ENCODE measurements around the gene CDH13. TPM values are rescaled to one million over a fixed set of nuclear protein-coding genes. Genes with fewer than 3 reads are reported as not detected.

The CDH13 gene
- polyA plus RNA-seq (ENCODE audit: insufficient read depth in 1 of 5, insufficient read length in 5 of 5, low replicate concordance in 1 of 5): 1 to 10 TPM; 2.5 to 4.6 (median 3.3) TPM
- long read RNA-seq, donor 1: 0 reads
- long read RNA-seq, donor 2: 0 reads
- long read RNA-seq, donor 3: 0 reads
- long read RNA-seq, donor 4: 0 reads
- long read RNA-seq, donor 5: 0 reads
- long read RNA-seq, donor 6: 0 reads
- long read RNA-seq, donor 7: 0 reads
- long read RNA-seq, donor 8: 0 reads

GRCh38 chr16:82626791-82627261 lies at the start of gene CDH13:
Gene CDH13 (plus strand): TSS chr16:82626969.
- peak in 1 of 2 donors; percentile 14 for DNase-seq

- peak; percentile 17 to 37 for DNase-seq
Measured at GRCh38 chr16:82580298-82580890, 46.4 kb upstream of the CDH13 start.

DNA sequence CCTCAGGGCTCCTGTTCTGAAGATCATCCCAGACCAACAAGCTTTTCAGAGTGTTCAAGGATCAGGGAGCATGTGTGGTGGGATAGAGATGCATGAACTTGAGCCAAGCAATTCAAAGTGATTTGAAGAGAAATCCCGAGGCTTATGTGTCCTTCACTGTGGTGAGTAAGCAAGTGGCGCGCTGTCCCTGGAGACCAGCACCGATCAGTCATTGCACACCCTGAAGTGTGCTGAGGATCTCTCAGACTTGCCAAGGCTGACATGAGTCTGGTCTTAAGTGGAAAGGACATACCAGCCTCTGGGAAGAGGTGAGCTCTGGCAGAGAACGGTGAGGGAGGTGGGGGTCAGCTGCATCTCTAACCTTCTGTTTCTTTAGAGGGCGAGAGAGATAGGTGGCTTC lies 43.8 kb upstream of the CDH13 start:
- DNase-seq: no peak

- no peak for DNase-seq
Measured at GRCh38 chr16:82583422-82583821, 43.3 kb upstream of the CDH13 start.

GRCh38 chr16:82584553-82585152 lies 42.1 kb upstream of the CDH13 start:
- DNase-seq: no peak

DNA sequence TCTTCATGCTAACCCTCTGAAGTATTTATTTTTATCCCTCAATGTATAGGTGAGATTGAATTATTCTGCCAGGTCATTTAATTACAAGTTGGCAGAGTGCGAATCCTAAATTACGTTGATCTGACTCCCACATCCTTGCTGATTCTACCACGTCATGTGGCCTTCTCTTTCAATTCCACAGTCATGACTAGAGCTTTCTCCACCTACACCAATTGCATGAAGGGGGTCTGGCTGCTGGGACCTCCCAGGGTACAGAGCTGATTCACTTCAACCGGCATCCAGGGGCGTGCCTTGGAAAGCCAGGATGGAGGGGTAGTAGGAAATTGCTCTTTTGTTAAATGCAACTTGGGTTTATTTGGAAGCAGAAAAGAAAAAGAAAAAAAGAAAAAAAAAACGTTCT lies 41.1 kb upstream of the CDH13 start:
- DNase-seq: no peak

- no peak for DNase-seq
Measured at GRCh38 chr16:82586130-82586529, 40.6 kb upstream of the CDH13 start.

GRCh38 chr16:82587289-82587688 lies 39.5 kb upstream of the CDH13 start:
- no peak for DNase-seq

DNA sequence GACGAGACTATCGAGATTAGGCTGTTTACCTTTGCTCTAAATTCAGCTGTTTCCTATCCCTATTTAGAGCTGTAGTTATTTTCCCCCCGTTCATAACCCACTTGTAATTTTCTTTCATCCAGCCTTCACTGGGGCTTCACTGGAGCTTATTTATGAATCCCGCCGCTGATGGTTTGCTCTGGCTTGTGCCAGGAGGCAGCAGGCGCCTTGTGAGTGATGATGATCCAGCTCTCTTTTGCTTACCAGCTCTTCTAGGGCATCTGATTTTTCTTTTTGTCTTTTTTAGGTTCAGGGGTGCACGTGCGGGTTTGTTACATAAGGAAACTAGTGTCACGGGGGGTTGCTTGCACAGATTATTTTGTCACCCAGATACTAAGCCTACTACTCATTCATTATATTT lies 37.4 kb upstream of the CDH13 start:
- no peak for DNase-seq

DNA sequence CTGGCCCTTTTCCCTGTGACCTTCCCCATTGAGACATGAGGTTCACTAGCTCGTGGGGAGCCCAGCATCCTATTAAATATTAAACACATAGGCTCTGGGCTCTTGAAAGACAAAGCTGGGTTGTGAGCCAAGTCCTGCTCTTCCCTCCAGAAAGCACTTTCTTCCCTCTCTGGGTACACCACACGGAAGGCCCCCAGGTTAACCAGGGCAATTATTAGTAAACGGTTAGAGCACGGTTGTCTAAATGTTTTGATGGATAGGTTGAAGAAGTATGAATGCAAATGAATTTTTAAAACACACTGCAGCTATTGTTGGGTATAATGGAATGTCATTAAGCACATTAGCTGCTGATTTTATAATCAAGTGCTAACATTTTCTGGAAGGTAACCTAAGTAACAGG lies 32.7 kb upstream of the CDH13 start:
- no peak for DNase-seq

- no peak for DNase-seq
Measured at GRCh38 chr16:82598771-82599170, 28.0 kb upstream of the CDH13 start.

- DNase-seq: no peak
Measured at GRCh38 chr16:82601989-82602640, 24.7 kb upstream of the CDH13 start.

GRCh38 chr16:82603784-82604411 lies 22.9 kb upstream of the CDH13 start:
- peak in 1 of 2 donors; percentile 41 for DNase-seq

- no peak for DNase-seq
Measured at GRCh38 chr16:82605076-82605475, 21.7 kb upstream of the CDH13 start.

DNA sequence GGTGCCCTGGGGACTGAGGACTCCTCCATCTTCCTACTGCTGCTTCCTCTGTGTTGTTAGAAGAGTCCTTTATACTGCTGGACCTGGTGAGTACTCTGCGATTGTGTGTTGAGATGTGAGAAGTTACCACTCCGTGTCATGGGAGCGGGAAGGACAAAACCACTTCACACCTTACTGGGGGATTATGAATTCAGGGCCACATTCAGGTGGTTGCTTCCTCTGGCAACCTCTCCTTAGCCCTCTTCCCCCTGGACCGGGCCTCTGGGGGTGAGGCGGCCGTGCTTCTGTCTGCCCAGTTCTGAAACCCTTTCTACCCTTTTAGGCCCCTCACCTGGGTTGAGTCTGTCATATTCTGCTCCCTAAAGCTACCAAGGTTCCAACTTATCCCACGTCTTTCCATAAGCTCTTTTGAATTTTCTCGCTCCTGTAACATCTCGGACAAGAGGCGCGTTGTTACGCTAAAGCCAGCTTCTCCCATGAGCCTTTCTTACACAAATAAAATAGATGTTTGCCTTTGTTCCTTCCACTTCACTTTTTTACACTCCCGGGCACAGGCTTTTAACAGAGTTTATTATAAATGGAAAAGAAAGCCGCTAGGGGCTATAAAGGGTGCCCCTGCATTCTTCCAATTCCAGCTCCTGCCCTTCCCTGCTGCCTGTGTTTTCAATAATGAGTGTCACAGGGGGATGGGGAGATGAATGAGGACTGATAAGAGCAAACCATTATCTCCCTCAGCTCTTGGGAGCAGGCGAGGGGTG lies 20.7 kb upstream of the CDH13 start:
- DNase-seq: no peak

DNA sequence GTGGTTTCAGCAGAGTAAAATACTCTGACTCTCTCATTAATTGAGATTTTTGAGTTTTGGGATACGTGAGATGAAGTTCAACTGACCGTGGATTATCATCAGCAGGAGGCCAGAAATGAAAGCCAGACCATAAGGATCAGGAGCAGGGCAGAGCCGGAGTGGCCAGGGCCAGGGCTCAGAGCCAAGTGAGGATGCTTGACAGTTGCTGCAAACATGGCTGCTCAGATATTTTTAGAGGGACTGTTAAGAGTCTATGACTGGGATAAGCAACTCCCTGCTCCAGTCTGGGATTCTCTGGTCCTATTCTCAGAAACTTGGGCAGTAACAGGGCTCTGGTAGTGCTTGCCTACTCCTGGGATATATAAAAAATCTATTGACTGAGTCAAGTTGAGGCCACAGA lies 17.6 kb upstream of the CDH13 start:
- no peak for DNase-seq

DNA sequence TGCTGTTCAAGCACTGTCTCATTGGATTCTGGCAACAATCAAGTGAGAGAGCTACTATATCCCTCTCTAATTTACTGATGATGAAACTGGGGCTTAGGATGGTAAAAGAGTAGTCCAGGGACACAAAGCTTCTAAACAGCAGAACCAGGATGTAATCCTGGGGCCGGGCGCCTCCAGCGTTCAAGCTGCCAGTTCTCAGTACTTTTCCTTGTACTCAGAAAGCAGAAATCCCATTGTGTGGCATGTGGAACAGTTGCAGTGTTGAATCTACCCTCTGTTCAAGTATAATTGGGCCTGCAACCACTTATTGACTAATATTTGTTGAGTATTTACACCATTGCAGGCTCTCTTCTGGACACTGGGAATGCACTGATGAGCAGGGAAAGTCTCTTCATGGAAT lies 14.5 kb upstream of the CDH13 start:
- no peak for DNase-seq

- DNase-seq: no peak
Measured at GRCh38 chr16:82616356-82616755, 10.4 kb upstream of the CDH13 start.

- no peak for DNase-seq
Measured at GRCh38 chr16:82621781-82622180, 5.0 kb upstream of the CDH13 start.

- no peak for DNase-seq
Measured at GRCh38 chr16:82623241-82623640, 3.5 kb upstream of the CDH13 start.
